H1 (cell line): ENCODE results near the gene TRMT2B. TPM values are rescaled to one million over a fixed set of nuclear protein-coding genes. Genes with fewer than 3 reads are reported as not detected.

Experiments
- CTCF ChIA-PET: fragments of 300-600 bp; sonication (Branson Sonifier 250); formaldehyde crosslinking; loops from one replicate; lab custom pipeline; 2021; ENCODE audit not compliant: partially characterized antibody; lab: Charles Lee
- POLR2A ChIA-PET: fragments of 300-600 bp; sonication (Branson Sonifier 250); formaldehyde crosslinking; loops from one replicate; lab custom pipeline; 2021; ENCODE audit warnings: inconsistent platforms; ENCODE audit not compliant: partially characterized antibody; lab: Charles Lee
- DNase-seq, 2 experiments: peaks; one replicate each; pipeline versions ENCODE4 v3.0.0 to v3.0.0-alpha.2; 2010 to 2022; ENCODE audit warnings: low spot score in 2 of 2, low read depth in 1 of 2, mixed read lengths in 1 of 2
- FAIRE-seq: peaks from 2 replicates; lab custom pipeline; 2011; peaks lifted over from hg19 to GRCh38; lab: Jason Lieb, UNC
- H2AFZ ChIP-seq: 2 replicates; pipeline ENCODE4 v1.8.1; 2012; ENCODE audit warnings: low read length, inconsistent platforms
- H2AK5ac ChIP-seq: 2 replicates; pipeline ENCODE4 v1.6.1; 2013; ENCODE audit warnings: low read depth, low read length
- H2BK120ac ChIP-seq: replicated peaks from 2 replicates; pipeline ENCODE3; 2013; ENCODE audit warnings: low read depth, low read length, inconsistent platforms
- H2BK12ac ChIP-seq: 2 replicates; pipeline ENCODE4 v1.6.1; 2013; ENCODE audit warnings: low read depth, low read length
- H2BK15ac ChIP-seq: 2 replicates; pipeline ENCODE4 v1.6.1; 2013; ENCODE audit warnings: low read length
- H2BK20ac ChIP-seq: 2 replicates; pipeline ENCODE4 v1.6.1; 2013; ENCODE audit warnings: low read length
- H2BK5ac ChIP-seq: 2 replicates; pipeline ENCODE4 v1.6.1; 2013; ENCODE audit warnings: low read depth, low read length
- H3K14ac ChIP-seq: 2 replicates; pipeline ENCODE4 v1.6.1; 2013; ENCODE audit warnings: inconsistent platforms; ENCODE audit not compliant: insufficient read length
- H3K18ac ChIP-seq: 2 replicates; pipeline ENCODE4 v1.6.1; 2013; ENCODE audit warnings: low read length; ENCODE audit errors: extremely low read depth
- H3K23ac ChIP-seq: 2 replicates; pipeline ENCODE4 v1.6.1; 2013; ENCODE audit warnings: inconsistent platforms; ENCODE audit not compliant: insufficient read length
- H3K23me2 ChIP-seq: 2 replicates; pipeline ENCODE4 v1.6.1; 2013; ENCODE audit warnings: low read depth, low read length
- H3K27ac ChIP-seq: 2 replicates; pipeline ENCODE4 v1.6.1; 2011; ENCODE audit warnings: low read depth, low read length, inconsistent platforms
- H3K27me3 ChIP-seq, 4 experiments: replicated peaks in 1 of 4; 1 replicate in 1 of 4; 2 replicates in 3 of 4; pipeline versions ENCODE4 v1.6.1 to v1.8.1; 2011 to 2013; ENCODE audit warnings: low read length in 3 of 4, mild to moderate bottlenecking in 3 of 4, inconsistent platforms in 2 of 4, mixed read lengths in 2 of 4, moderate library complexity in 1 of 4; ENCODE audit not compliant: control insufficient read depth in 3 of 4, insufficient read depth in 3 of 4; ENCODE audit errors: extremely low read depth in 1 of 4
- H3K36me3 ChIP-seq, 4 experiments: 2 replicates each; pipeline versions ENCODE4 v1.6.1 to v1.8.1; 2011 to 2013; ENCODE audit warnings: mild to moderate bottlenecking in 4 of 4, low read length in 3 of 4, moderate library complexity in 2 of 4, control low read depth in 1 of 4, inconsistent platforms in 1 of 4; ENCODE audit not compliant: insufficient read depth in 4 of 4, control insufficient read depth in 2 of 4
- H3K4ac ChIP-seq: replicated peaks from 2 replicates; pipeline ENCODE3; 2013; ENCODE audit warnings: low read length, low read depth, mixed read lengths, inconsistent platforms; ENCODE audit not compliant: insufficient read length
- H3K4me1 ChIP-seq, 4 experiments: replicated peaks in 1 of 4; 1 replicate in 1 of 4; 2 replicates in 3 of 4; pipeline versions ENCODE4 v1.6.1 to v1.8.1; 2011 to 2013; ENCODE audit warnings: low read length in 3 of 4, inconsistent platforms in 2 of 4, mixed read lengths in 1 of 4; ENCODE audit not compliant: insufficient read depth in 4 of 4, control insufficient read depth in 3 of 4
- H3K4me2 ChIP-seq, 2 experiments: 2 replicates each; pipeline versions ENCODE4 v1.6.1 to v1.8.1; 2011 to 2013; ENCODE audit warnings: low read depth in 2 of 2, low read length in 2 of 2, control low read depth in 1 of 2, inconsistent platforms in 1 of 2, mild to moderate bottlenecking in 1 of 2; ENCODE audit not compliant: insufficient read depth in 1 of 2
- H3K4me3 ChIP-seq, 4 experiments: fragments of 200-600, 300-600 bp in 1 of 4; sonication (generic), shearing (Covaris generic), sonication (Bioruptor Twin) in 1 of 4; 2 replicates each; pipeline versions ENCODE4 v1.5.1 to v1.8.1; 2011 to 2016; ENCODE audit warnings: low read length in 4 of 4, low read depth in 3 of 4, control low read depth in 2 of 4, inconsistent platforms in 2 of 4, mild to moderate bottlenecking in 2 of 4, mixed read lengths in 1 of 4, moderate library complexity in 1 of 4; ENCODE audit not compliant: insufficient read depth in 2 of 4; ENCODE audit errors: extremely low read depth in 1 of 4
- H3K56ac ChIP-seq: replicated peaks from 2 replicates; pipeline ENCODE3; 2013; ENCODE audit warnings: low read depth, mild to moderate bottlenecking, mixed read lengths, low read length, inconsistent platforms; ENCODE audit not compliant: insufficient read length
- H3K79me1 ChIP-seq: 2 replicates; pipeline ENCODE4 v1.6.1; 2013; ENCODE audit warnings: low read depth, low read length, control low read depth
- H3K79me2 ChIP-seq, 2 experiments: 2 replicates each; pipeline versions ENCODE4 v1.6.1 to v1.8.1; 2012 to 2013; ENCODE audit warnings: low read length in 2 of 2, mild to moderate bottlenecking in 2 of 2, inconsistent platforms in 1 of 2; ENCODE audit not compliant: insufficient read depth in 2 of 2, control insufficient read depth in 1 of 2
- H3K9ac ChIP-seq, 4 experiments: replicated peaks in 1 of 4; 1 replicate in 1 of 4; 2 replicates in 3 of 4; pipeline versions ENCODE4 v1.6.1 to v1.8.1; 2011 to 2013; ENCODE audit warnings: low read depth in 3 of 4, low read length in 3 of 4, control low read depth in 2 of 4, mild to moderate bottlenecking in 2 of 4, moderate library complexity in 2 of 4, inconsistent platforms in 1 of 4; ENCODE audit errors: extremely low read depth in 1 of 4
- H3K9me3 ChIP-seq, 2 experiments: 2 replicates each; pipeline versions ENCODE4 v1.6.1 to v1.8.1; 2012 to 2013; ENCODE audit warnings: mild to moderate bottlenecking in 2 of 2, moderate library complexity in 2 of 2, control low read depth in 1 of 2, inconsistent platforms in 1 of 2, low read depth in 1 of 2, low read length in 1 of 2, mixed read lengths in 1 of 2; ENCODE audit not compliant: insufficient read depth in 2 of 2
- H4K20me1 ChIP-seq, 2 experiments: replicated peaks in 1 of 2; 2 replicates each; pipeline versions ENCODE3 to v1.8.1; 2011 to 2013; ENCODE audit warnings: inconsistent platforms in 2 of 2, low read length in 2 of 2, mild to moderate bottlenecking in 1 of 2; ENCODE audit not compliant: insufficient read depth in 2 of 2, control insufficient read depth in 1 of 2
- H4K5ac ChIP-seq: 2 replicates; pipeline ENCODE4 v1.6.1; 2013; ENCODE audit warnings: low read length, low read depth, mixed read lengths, inconsistent platforms; ENCODE audit not compliant: insufficient read length
- H4K8ac ChIP-seq: 2 replicates; pipeline ENCODE4 v1.8.0; 2013; ENCODE audit warnings: mild to moderate bottlenecking, moderate library complexity, low read length, inconsistent platforms; ENCODE audit not compliant: insufficient read depth; ENCODE audit errors: extremely low read depth
- H4K91ac ChIP-seq: replicated peaks from 2 replicates; pipeline ENCODE3; 2013; ENCODE audit warnings: low read length, mixed read lengths, inconsistent platforms; ENCODE audit not compliant: insufficient read length
- ASH2L ChIP-seq: fragments of 200-600, 300-600 bp; sonication (generic); IDR thresholded peaks from one replicate; pipeline ENCODE4 v1.7.1; 2017; ENCODE audit warnings: low read length
- ATF3 ChIP-seq: IDR thresholded peaks from 2 replicates; pipeline ENCODE4 v1.6.1; 2011; ENCODE audit warnings: low read depth, mild to moderate bottlenecking, low read length; ENCODE audit not compliant: insufficient read depth
- CEBPB ChIP-seq: IDR thresholded peaks from 2 replicates; pipeline ENCODE4 v1.6.1; 2012; ENCODE audit warnings: low read depth, low read length
- FOSL1 ChIP-seq: IDR thresholded peaks from 2 replicates; pipeline ENCODE4 v1.6.1; 2011; ENCODE audit warnings: mild to moderate bottlenecking, low read depth, low read length, moderate library complexity; ENCODE audit not compliant: insufficient read depth
- MAFK ChIP-seq: IDR thresholded peaks from 2 replicates; pipeline ENCODE4 v1.6.1; 2012; ENCODE audit warnings: low read depth, mild to moderate bottlenecking, improper control_type of control experiment, low read length
- NANOG ChIP-seq: IDR thresholded peaks from 2 replicates; pipeline ENCODE4 v1.6.1; 2011; ENCODE audit warnings: low read length, low read depth, mild to moderate bottlenecking, inconsistent platforms; ENCODE audit not compliant: insufficient read depth, poor library complexity, severe bottlenecking
- TBP ChIP-seq: IDR thresholded peaks from 2 replicates; pipeline ENCODE4 v1.6.1; 2011; ENCODE audit warnings: low read depth, low read length, improper control_type of control experiment
- WGBS, 2 experiments: shearing (Covaris generic) in 1 of 2; methylation state at CpG; one replicate each; pipeline versions ENCODE4 v1.1.6 to v1.1.7; 2013 to 2015; ENCODE audit warnings: low lambda C conversion rate in 2 of 2, mixed read lengths in 2 of 2, inconsistent platforms in 1 of 2, low coverage in 1 of 2, missing lambda C conversion rate in 1 of 2; ENCODE audit not compliant: insufficient replicate concordance in 2 of 2, insufficient coverage in 1 of 2, insufficient read length in 1 of 2; ENCODE audit errors: extremely low coverage in 1 of 2, missing lambda C conversion rate in 1 of 2; 5-methylcytosine and 5-hydroxymethylcytosine counted together
- polyA plus RNA-seq, 7 experiments: library from polyadenylated mRNA; depleted of rRNA in 3 of 7; stranded (reverse) in 5 of 7; unstranded in 2 of 7; fragments of >200 nt in 5 of 7; fragments of 200-250 nt in 2 of 7; gene quantifications; 1 replicate in 5 of 7; 2 replicates in 1 of 7; 4 replicates in 1 of 7; pipeline versions ENCODE4 v1.2.1 to v1.2.3, GENCODE V29; 2011 to 2013; ENCODE audit warnings: missing spikeins in 2 of 7, mixed read lengths in 2 of 7
- total RNA-seq: library from RNA; stranded (reverse); fragmentation: NEBNext Ultra II Directional; extraction: Animal tissue kit (Norgen Biotek cat#: 25700); gene quantifications from 2 replicates; pipeline ENCODE4 v1.2.1, GENCODE V29; 2021

Gene TRMT2B
- total and polyA plus RNA-seq, 2 of the 8 experiments (the other 6 are each of a cell fraction or from before 2014, with no cell fraction given), result 12.1 to 12.4 TPM

GRCh38 chrX:100994352-100995281 lies 57.3 kb downstream of the TRMT2B start:
- no peak for TF ChIP-seq MAFK
- no peak for TF ChIP-seq FOSL1
- TF ChIP-seq ATF3, result no peak
- no peak for TF ChIP-seq CEBPB
- TF ChIP-seq NANOG, result no peak
- TF ChIP-seq TBP, result no peak
- TF ChIP-seq ASH2L, result no peak
- Histone ChIP-seq H4K5ac (no peak overlapping the region), H3K9ac (no peak overlapping the region), H3K4ac (no peak overlapping the region), H3K4me2 (no peak overlapping the region), H2BK12ac (no peak overlapping the region), H2BK5ac (no peak overlapping the region), H3K56ac (no peak overlapping the region), H3K79me1 (no peaks in the 10 kb centered on the region), H3K4me1 (no peaks in the 10 kb centered on the region), H2BK20ac (no peak overlapping the region), H3K18ac (no peak overlapping the region), H2BK15ac (no peak overlapping the region), H2BK120ac (no peak overlapping the region), H3K27ac (no peak overlapping the region), H4K91ac (no peak overlapping the region), H3K4me3 (no peak overlapping the region), H3K9me3 (no peaks in the 10 kb centered on the region), H3K79me2 (no peaks in the 10 kb centered on the region), H4K8ac (no peak overlapping the region), H2AK5ac (no peak overlapping the region), H4K20me1 (no peaks in the 10 kb centered on the region), H2AFZ (no peak overlapping the region), H3K36me3 (no peaks in the 10 kb centered on the region), H3K14ac (no peak overlapping the region), H3K23me2 (no peaks in the 10 kb centered on the region), H3K27me3 (no peaks in the 10 kb centered on the region), H3K23ac (no peak overlapping the region)
- CTCF ChIA-PET, result no interaction called here
- POLR2A ChIA-PET, result no interaction called here
- FAIRE-seq (no peak), DNase-seq (no peak)
- 92% methylated on average over 5 of the region's 5 CpGs; no CpG with 5 or more reads in 1 of the 2 experiments for WGBS, 2 experiments
